HG03064 (cell line): Measurements from ENCODE around the gene CHST9.

Source experiments
- ATAC-seq: cut with Tn5 transposase; IDR thresholded peaks from one replicate; pipeline ENCODE4 v1.9.1; 2021; ENCODE audit warnings: low read depth; ENCODE audit not compliant: unreplicated experiment

Gene CHST9

DNA sequence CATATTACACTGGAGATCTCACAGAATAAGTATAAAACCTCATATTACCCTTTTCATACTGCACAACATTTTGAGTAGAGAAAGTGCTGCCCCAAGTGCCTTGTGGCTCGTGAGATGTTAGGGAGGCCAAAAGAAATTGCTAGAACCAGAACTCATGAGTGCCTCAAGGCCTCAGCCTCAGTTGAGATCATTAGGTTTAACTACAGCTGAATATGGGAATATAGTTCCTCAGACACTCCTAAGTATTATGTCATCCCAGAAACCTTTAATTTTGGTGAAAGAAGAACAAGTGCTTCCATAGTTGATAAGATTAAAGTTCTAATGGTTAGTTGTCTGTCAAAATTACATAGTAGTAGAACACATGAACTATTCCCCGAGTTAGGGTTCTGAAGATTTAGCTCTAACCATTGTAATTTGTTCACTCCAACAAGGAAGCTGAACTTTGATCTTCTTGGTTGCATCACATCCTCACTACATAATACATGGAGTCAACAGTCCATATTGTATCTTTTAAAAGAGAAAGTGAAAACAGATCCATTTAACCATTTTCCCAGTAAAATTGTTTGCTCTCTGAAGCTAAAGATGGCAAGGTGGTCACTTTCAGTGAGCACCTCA is 310.0 kb downstream of the CHST9 start:
- ATAC-seq = no peak

DNA sequence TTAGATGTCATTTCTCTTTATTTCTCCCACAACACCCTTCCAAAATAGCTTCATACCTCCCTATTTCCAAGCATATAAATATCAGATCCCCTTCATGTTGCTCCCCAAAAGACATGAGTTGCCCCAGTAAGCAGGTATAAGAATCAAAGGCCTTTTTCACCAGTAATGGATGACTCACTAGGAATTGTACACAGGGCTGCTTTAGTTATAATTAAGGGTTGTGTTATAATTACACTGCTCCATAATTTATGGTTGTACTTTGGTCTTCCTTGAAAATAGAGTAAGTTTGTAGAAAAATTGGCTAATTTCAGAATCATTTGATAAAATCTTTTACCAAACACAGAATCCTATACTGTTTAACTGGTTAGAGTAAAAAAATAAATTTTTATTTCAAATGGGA is 310.8 kb downstream of the CHST9 start:
- no peak for ATAC-seq

DNA sequence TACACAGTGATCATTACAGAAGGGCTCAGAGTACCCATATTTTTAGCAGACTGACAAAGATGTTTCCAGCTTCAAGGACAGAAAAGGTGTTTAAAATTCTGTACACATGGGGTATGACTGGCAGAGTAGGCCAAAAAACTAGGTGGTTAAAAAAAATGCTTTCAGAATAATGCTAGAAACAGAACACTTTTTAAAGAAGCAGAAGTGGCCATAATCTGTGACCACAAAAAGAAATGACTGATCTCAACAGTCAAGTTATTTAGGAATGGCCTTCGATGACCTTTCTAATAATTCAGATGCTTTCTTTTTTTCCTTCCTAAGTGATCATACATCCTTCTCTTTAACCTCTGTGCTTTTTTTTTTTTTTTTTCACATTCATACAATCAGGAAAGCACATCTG is 315.5 kb downstream of the CHST9 start:
- no peak for ATAC-seq

DNA sequence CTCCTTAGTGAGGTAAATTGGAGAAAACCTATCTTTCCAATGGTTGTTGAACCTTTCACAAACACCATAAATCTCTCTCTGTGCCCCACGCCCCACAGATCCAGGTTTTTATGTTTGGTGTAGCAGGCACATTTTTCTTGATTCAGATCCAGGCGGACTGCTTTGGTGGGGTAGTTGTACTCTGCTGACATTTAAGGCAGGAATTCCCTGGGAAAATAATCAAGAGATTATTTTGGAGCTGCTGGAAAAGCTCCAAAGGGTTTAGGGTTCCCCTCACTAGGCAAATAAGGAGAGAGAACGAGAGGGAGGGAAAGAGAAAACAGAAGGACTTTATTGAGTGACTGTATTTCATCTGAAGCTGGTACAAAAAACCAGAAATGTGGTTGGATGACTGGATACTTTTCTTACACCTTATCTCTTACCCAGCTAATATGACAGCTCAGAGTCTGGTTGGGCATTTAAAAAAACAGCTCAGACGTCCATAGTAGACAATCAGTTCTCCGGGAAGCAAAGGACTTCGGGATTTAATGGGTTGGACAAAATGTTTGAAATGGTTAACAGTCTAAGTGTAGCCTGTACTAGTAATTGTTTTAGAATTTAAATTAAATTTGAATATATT is 316.0 kb downstream of the CHST9 start:
- no peak for ATAC-seq

DNA sequence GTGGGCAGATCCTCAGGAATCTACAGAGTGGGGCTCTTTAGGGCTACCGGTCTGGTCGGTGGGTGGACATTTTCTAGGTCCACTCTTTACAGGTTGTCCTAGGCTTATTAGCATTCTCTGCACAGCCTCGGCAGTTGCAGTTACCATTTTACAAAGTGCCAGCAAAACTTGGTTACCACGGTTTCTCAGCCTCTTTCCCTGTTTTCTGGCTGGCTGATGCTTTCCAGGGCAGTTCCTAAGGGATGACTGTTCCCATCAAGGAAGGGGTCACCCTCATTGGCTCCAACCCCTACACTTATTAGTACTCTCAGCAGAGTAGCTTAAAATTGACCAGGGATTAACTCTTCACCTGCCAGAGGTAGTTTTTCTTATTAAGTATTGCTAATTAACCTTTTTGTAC is 317.6 kb downstream of the CHST9 start:
- ATAC-seq = no peak

DNA sequence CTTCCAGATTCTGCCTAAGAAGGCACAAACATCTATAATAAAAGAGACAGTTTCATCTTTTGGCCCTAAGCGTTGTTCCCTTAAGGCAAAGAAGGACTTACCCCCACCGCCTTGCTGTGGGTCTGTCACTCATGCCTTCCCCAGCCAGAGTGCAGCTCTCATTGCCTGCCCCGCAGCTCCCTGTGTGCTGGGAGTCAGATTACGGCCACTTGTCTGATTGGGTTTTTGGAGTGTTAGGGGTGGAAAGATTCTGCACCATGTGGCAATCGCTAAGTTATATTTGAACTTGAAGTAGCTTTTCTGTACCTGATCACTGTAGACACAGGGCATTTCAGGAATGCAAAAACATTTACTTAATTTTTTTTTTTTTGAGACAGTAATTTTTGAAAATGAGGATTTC is 319.6 kb downstream of the CHST9 start, which contains the start of gene AQP4:
TSS of gene AQP4 (minus strand) at position 151 of the 400 bp plus-strand sequence. CDS start at position 133, 18 bp downstream.
- ATAC-seq = no peak

DNA sequence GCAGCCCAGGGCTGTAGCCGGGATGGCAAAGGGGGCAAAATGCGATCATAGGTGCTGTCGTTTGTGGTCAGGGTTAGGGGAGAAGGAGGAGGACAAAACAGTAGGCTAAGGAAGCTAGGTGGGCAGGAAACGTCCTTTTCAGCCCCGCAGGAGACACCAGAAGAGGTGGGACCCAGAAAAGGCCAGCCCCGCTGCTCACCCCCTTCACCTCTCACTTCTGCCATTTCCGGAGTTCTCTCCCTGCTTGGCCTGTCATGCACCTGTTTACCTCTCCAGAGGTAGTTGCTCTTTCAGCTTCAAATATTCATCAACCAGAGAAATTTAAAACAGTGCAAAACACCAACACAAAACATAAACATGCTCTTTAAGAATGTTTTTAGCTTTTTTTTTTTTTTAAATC is 320.4 kb downstream of the CHST9 start:
- ATAC-seq = no peak

DNA sequence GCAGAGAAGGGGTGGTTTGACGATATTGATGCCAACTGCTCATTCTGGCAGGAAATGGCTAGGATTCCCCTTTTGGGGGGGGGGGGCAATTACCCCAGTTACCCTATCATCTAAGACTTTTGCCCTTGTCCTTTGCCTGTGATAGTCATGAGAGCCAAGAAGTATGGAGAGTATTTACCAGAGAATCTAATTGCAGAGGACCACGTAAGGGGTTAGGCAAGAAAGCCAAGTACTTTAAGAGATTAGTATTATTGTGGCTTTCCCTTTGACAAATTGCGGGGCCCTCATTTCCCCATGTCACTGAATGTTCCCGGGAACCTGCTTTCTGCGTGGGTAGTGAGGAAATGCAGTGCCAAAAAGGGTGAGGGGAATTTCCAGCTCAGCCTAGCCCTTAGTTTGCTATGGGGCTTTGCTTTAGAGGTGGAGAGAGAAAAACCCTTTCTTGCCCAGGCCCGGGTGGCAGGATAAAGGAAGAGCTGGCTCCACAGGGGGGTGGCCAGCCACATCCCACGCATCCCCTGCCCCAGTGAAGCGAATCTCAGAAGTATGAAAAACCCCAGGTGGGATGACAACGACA is 321.1 kb downstream of the CHST9 start:
- no peak for ATAC-seq

DNA sequence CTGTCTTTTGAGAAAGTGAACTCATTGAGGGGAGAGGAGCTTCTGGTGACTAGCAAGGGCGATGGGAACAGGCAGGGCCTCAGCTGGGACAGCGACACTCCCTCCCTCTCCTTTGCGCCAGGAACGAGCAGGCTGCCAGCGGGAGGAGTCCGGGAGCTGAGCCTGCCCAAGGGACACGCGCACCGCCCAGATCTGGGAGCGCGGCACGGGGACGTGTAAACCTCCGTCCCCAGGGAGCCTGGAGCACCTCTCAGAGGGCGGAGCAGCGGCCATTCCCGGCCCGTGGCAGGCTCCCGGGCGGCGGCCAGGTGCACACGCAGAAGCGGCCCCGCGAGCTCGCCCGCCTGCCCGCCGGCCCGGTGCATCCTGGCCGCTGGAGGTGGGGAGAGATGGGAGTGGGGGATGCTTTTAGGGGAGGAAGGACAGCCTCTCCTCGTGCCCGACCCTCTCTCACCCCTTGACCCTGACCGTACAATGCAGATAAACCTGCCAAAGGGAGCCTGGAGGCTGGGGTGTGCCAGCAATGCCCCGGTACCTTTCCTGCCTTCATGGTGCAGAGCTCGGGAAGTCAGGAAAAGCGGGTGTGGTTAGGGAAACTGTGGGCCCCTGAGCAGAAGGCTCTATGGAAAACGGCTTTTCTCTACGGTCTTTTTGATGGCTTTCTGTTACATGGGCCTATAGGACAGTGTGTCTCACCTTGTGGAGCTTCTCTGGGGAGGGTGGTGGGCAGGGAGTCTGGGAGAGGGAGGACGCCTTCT is 321.8 kb downstream of the CHST9 start:
- ATAC-seq = no peak

DNA sequence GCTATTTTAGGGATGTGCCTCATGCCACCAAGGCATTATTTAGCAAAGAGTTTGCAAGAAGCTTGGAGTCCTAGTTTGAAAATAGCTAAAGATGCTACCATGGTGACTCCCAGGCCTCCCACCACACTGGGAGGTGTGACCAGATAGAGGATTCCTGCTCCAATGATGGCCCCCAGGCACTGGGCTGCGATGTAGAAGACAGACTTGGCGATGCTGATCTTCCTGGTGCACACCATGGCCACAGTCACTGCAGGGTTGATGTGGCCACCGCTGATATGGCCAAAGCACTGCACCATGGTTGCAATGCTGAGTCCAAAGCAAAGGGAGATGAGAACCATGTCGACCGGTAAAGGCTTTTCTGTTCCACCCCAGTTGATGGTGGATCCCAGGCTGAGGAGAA is 323.0 kb downstream of the CHST9 start:
- no peak for ATAC-seq
